Sigmoid colon (tissue), 4 donors: ENCODE measurements around the gene PPP1R15A.

Source experiments
- CTCF ChIP-seq, 4 experiments: fragments of 450-650 bp in 3 of 4; fragments of 200-600 bp in 1 of 4; IDR thresholded peaks; one replicate each; pipeline ENCODE4 v1.5.1; 2016 to 2019; ENCODE audit warnings: antibody characterized with exemption in 4 of 4, mild to moderate bottlenecking in 3 of 4, moderate library complexity in 2 of 4
- POLR2AphosphoS5 ChIP-seq, 4 donors: sonication (generic); formaldehyde crosslinking; IDR thresholded peaks; one replicate each; pipeline ENCODE4 v1.6.1; 2017; ENCODE audit warnings: antibody characterized with exemption in 4 of 4

GRCh38 chr19:48833049-48833448 lies 39.2 kb upstream of the PPP1R15A start:
- no peak for TF ChIP-seq CTCF (IDR thresholded peaks at IDR 0.05)
- no peak for TF ChIP-seq POLR2AphosphoS5 (IDR thresholded peaks at IDR 0.05)
